HG03095 (cell line): ENCODE measurements around the gene PET100.

Source experiments
- ATAC-seq: cut with Tn5 transposase; IDR thresholded peaks from one replicate; pipeline ENCODE4 v1.9.1; 2021; ENCODE audit warnings: moderate library complexity; ENCODE audit not compliant: unreplicated experiment

The PET100 gene

DNA sequence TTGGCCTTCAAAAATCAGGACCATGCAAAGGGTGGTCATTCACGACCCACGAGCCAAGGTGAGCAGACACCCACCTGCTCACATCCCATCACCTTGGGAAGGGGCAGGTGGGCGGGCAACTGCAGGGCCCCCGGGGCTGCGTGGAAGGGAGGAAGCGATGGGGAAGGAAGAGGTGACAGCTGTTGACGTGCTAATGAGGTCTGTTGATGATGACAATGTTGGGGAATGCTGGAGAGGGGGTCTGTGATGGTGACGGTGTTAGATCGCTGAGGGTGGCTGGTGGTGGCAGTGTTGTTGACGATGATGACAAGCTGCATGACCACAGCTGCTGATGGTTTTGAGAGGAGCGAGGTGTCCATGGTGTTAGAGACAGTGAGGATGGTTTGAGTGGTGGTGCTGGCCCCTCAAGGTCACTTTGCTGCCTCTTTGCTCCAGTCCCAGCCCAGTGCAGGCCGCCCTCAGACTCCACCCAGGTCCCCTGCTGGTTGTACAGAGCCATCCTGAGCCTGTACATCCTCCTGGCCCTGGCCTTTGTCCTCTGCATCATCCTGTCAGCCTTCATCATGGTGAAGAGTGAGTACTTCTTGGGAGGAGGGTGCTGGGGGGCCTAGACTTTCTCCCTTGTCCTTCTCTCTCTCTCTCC lies 48.2 kb downstream of the PET100 start:
- no peak for ATAC-seq

DNA sequence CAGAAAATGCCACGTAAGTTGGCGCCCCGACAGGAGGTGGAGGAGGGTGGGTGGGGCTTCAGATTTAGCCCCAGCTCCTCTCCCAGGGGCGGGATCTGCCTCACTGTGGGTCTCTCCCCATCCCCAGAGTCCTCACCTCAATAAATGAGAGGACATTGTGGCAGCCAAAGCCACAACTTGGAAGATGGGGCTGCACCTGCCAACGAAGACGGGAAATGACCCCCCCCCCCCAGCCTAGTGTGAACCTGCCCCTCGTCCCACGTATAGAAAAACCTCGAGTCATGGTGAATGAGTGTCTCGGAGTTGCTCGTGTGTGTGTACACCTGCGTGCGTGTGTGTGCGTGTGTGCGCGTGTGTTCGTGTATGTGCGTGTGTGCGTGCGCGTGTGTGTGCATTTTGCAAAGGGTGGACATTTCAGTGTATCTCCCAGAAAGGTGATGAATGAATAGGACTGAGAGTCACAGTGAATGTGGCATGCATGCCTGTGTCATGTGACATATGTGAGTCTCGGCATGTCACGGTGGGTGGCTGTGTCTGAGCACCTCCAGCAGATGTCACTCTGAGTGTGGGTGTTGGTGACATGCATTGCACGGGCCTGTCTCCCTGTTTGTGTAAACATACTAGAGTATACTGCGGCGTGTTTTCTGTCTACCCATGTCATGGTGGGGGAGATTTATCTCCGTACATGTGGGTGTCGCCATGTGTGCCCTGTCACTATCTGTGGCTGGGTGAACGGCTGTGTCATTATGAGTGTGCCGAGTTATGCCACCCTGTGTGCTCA lies 49.6 kb downstream of the PET100 start:
- no peak for ATAC-seq

DNA sequence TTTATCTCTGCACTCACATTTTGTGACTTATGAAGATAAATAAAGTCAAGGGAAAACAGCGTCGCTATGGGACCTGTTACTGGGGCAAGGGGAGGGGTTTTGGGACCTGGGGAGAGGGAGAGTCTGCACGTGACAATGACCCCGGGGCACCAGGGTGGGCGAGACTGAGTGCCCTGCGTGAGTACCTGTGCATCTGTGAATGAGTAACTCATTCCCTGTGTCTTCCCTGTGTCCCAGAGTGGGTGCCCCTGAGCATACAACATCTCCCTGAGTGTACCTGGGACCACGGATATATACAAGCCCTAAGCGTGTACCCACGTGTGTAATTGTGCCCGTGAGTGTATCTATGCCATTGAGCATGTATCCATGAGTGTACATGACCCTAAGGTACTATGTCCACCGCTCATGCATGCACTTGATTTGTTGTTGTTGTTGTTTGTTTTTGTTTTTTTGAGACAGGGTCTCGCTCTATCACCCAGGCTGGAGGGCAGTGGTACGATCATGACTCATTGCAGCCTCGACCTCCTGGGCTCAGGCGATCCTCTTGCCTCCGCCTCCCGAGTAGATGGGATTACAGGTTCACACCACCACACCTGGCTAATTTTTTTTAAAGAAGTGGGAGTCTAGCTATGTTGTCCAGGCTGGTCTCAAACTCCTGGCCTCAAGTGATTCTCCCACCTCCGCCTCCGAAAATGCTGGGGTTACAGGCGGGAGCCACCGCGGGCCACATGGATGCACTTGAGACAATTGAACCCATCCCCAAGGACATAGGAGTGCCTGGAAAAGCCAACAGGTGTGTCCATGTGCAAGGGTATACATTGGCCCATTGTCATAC lies 50.4 kb downstream of the PET100 start:
- ATAC-seq: no peak

DNA sequence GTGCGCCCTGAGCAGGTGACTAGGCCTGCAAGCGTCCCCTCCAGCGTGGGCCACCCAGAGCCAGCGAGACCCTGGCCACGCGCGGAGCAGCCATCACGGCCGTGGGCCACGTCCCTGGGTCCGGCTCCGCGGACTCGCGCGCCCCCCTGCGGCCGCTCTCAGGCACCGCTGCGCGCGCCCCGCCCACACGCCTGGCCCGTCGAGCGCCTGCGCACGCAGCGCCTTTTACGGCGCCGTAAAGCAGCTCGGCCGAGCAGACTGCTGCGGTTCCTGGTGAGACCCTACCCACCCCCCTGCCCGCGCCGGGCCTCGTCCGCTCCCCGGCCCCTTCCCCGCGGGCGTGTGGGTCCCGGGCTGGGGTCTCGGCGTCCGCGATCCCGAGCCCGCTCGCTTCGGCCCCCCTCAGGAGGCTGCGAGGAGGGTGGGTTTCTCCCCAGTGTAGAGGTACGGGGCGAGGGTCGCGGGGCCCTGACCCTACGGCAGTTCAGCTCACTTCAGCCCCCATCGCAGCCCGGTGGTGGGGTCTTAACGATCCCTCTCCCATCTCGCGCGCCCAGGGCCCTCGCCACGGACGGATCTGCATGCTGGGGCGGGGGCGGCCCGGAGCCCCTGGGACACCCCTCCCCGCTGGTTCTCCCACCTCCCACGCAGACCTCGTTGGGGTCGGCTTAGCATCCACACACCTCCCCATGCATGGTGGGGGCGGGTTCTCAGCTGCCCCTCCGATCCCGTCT lies 51.2 kb downstream of the PET100 start, which contains the start of gene TRAPPC5:
TSS of gene TRAPPC5 (plus strand) at position 228 of the 734 bp plus-strand sequence. CDS start 1,421 bp downstream, outside the sequence.
- ATAC-seq: peak; percentile 43
